ENCODE measurements around the gene ZNF280C.

DNA sequence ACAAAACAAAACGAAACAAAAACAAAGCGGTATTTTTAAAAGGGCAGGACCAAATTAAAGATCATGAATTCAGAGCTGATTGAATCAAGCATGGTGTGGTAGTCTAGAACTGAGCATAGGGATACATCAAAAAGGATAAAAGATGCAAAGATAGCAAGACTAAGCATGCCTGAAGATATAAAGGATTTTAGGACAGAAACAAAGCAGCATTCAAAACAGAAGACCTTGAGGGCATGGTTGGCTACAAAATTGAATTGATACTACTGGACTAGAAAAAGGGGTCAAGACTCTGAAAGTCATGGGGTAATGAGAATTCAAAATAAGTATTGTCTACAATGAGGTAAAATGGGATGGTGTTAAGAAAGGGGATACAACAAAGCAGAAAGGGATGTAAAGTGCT is 55.3 kb downstream of the ZNF280C start:
- no peak for TF ChIP-seq EZH2 (IDR thresholded peaks at IDR 0.05)
- no peak for TF ChIP-seq POLR2AphosphoS5 (IDR thresholded peaks at IDR 0.05; ENCODE audit: borderline replicate concordance, low read depth, low read length)

Measured in SK-N-MC (cell line).